HG03460 (cell line): ENCODE results near the gene DNAH17.

Source experiments
- ATAC-seq: cut with Tn5 transposase; IDR thresholded peaks from one replicate; pipeline ENCODE4 v1.9.1; 2021; ENCODE audit not compliant: unreplicated experiment

DNAH17 gene

GRCh38 chr17:78499715-78500540 lies 77.3 kb downstream of the DNAH17 start:
- ATAC-seq, result no peak

GRCh38 chr17:78498848-78499247 lies 78.3 kb downstream of the DNAH17 start:
- no peak for ATAC-seq

GRCh38 chr17:78497115-78497540 lies 80.1 kb downstream of the DNAH17 start:
- no peak for ATAC-seq

- ATAC-seq, result no peak
These were observed 80.9 kb downstream of the DNAH17 start for GRCh38 chr17:78496311-78496710.

GRCh38 chr17:78495634-78496033 lies 81.6 kb downstream of the DNAH17 start:
- ATAC-seq, result no peak

- no peak for ATAC-seq
These were observed 82.4 kb downstream of the DNAH17 start for GRCh38 chr17:78494696-78495330.

GRCh38 chr17:78493853-78494695 lies 83.1 kb downstream of the DNAH17 start:
- no peak for ATAC-seq

GRCh38 chr17:78493450-78493849 lies 83.7 kb downstream of the DNAH17 start:
- ATAC-seq, result no peak

- ATAC-seq, result no peak
These were observed 84.9 kb downstream of the DNAH17 start for GRCh38 chr17:78492116-78492799.

GRCh38 chr17:78491236-78492115 lies 85.7 kb downstream of the DNAH17 start:
- ATAC-seq, result no peak

GRCh38 chr17:78490673-78491072 lies 86.5 kb downstream of the DNAH17 start:
- ATAC-seq, result no peak

GRCh38 chr17:78490156-78490555 lies 87.0 kb downstream of the DNAH17 start:
- ATAC-seq, result no peak

GRCh38 chr17:78488867-78489634 lies 88.1 kb downstream of the DNAH17 start:
- ATAC-seq, result no peak

GRCh38 chr17:78488156-78488555 lies 89.0 kb downstream of the DNAH17 start:
- no peak for ATAC-seq

- ATAC-seq, result no peak
These were observed 90.1 kb downstream of the DNAH17 start for GRCh38 chr17:78486946-78487680.

- no peak for ATAC-seq
These were observed 90.9 kb downstream of the DNAH17 start for GRCh38 chr17:78486228-78486802.

GRCh38 chr17:78485290-78486168 lies 91.7 kb downstream of the DNAH17 start:
- ATAC-seq, result no peak
